HG03342 (cell line): Measurements from ENCODE around the gene DPYD.

Experiments used
- ATAC-seq: cut with Tn5 transposase; IDR thresholded peaks from one replicate; pipeline ENCODE4 v1.9.1; 2021; ENCODE audit warnings: mild to moderate bottlenecking, moderate library complexity; ENCODE audit not compliant: unreplicated experiment

The DPYD gene

GRCh38 chr1:97792655-97793054 lies 128.2 kb downstream of the DPYD start:
- no peak for ATAC-seq

DNA sequence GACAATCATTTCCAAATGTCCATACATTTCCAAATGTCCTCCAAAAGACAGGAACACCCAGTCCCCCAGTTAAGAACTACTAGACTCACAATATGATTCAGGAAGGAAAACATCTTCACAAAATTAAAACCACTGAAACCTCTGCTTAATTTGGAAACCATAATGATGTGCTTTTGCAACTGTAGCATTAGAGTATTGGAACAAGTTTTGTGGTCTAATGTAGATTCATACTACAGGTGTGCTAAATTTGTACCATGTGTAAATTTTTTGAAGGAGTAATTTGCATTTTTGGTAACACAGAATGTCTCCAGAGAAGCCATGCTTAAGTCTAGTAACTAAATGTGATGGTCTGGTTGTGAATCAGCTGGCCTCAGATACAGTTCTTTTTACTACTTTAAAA lies 129.6 kb downstream of the DPYD start:
- ATAC-seq = peak; percentile 81

- ATAC-seq = no peak
These were observed 133.6 kb downstream of the DPYD start for GRCh38 chr1:97787231-97787630.

GRCh38 chr1:97784661-97785060 lies 136.2 kb downstream of the DPYD start:
- ATAC-seq = no peak

DNA sequence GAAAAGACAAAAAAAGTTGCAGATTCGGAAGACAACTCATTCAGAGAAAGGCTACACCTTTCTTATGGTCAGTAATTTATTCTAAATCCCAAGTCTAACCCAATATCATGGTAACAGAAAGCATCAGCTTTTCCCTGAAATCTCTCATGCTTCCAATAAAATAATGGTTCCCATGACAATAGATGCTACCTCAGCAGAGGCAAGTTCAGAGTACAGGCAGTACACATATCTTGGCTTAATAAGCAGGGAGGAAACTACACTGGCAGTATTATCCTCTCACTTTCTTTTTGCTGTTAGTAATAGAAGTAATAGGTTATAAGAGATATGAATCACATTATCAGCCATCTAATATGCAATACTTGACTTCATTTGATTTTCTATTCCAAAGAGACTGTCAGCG lies 137.1 kb downstream of the DPYD start:
- no peak for ATAC-seq

GRCh38 chr1:97781762-97782337 lies 139.0 kb downstream of the DPYD start:
- ATAC-seq = peak; percentile 61

DNA sequence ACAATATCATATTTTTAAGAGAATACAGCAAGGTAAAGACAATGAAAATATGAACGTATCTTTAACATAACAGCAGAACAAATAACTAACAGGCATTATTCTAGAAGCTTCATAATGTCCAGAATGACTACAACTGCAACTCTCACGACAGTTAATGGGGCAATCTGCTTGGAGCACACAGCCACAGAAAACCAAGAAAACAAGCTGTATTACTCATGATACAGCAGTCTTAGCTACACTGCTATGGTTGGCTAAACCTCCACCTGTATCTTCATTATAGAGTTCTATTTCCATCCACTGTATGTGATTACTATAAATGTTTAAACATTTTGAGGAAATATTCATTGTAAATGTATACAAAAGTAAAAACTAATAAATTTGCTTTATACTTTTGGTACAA lies 139.9 kb downstream of the DPYD start:
- peak; percentile 50 for ATAC-seq

- ATAC-seq = no peak
These were observed 142.1 kb downstream of the DPYD start for GRCh38 chr1:97778718-97779117.

DNA sequence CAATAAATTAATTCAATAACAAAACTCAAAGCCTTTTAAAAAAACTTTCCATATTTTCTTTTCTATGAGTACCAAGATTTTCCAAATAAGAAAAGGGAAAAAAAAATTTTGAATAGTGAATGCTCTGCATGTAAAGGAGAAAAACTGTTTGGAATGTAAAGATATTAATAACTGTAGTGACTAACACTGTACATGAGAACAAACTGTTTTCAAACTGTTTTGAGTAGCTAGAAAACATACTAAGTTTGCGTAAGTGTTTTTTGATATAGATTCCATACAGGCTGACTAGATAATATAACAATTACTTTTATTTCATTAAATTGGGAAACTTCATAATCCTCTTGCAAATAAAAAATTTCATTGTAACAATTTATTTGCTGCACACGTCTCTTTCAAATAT lies 150.5 kb downstream of the DPYD start:
- ATAC-seq = no peak

- ATAC-seq = no peak
These were observed 153.5 kb downstream of the DPYD start for GRCh38 chr1:97767381-97767780.

DNA sequence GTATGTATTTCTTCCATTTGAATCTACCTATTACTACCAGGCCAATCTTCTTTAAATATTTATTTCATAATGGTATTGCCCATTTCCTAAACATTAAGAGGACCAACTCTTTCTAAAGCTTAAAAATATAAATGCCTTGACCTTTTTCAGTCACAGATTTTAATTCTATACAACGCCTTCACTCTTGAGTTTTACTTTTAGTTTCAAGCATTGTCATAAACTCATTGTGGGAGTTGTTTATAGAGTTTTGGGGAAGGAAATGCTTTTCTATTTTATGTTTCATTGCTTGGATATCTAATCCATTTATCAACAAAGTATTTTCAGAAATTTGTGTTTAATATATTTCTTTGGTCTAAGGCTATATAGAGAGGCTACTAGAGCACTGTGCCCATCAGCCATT lies 155.8 kb downstream of the DPYD start:
- no peak for ATAC-seq

DNA sequence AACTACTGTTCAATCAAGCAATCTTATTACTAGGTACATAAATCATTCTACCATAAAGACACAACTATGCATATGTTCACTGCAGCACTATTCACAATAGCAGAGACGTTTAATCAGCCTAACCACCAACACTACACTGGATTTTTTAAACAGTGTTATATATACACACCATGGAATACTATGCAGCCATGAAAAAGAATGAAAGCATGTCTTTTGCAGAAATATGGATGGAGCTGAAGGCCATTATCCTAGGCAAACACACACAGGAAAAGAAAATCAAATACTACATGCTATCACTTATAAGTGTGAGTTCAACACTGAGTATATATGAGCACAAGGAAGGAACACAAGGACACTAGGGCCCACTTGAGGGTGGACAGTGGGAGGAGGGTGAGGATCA lies 159.2 kb downstream of the DPYD start:
- no peak for ATAC-seq

DNA sequence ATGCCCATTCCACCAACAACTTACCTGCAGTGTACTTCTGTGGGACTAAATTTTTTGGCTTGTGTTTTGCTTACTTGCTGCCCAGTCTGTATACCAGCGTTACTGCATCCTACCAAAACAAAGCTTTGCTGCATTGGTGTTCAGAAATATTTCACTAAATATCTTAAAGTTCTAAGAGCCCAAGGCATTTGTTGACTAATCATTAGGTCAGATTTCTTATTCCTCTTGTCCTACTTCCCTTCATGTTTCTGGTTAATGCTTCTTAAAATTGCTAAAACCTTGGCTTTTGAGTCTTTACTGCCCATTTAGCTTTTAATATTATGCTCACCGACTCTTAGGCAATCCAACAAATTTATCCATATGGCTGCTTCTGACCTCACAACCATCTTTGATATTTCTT lies 161.8 kb downstream of the DPYD start:
- ATAC-seq = no peak

GRCh38 chr1:97758541-97759057 lies 162.2 kb downstream of the DPYD start:
- no peak for ATAC-seq

GRCh38 chr1:97745912-97746311 lies 174.9 kb downstream of the DPYD start:
- ATAC-seq = no peak

DNA sequence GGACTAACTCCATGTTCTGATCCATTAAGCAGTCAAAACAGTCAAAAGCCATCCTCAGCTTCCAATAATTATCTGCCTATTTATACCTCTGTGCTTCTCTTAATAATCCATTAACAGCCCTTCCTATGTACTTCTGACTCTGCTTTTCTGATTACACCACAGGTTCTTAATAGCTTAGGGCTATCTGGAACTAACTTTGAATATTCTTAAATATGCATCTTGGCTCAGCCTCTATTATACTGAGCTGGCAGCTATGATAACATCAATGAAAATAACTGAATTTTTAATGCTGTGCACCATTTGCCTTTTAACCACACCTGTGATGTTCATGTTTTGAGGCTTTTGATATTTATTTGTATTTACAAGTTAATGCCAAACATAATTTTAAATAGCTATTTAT lies 175.9 kb downstream of the DPYD start:
- no peak for ATAC-seq

DNA sequence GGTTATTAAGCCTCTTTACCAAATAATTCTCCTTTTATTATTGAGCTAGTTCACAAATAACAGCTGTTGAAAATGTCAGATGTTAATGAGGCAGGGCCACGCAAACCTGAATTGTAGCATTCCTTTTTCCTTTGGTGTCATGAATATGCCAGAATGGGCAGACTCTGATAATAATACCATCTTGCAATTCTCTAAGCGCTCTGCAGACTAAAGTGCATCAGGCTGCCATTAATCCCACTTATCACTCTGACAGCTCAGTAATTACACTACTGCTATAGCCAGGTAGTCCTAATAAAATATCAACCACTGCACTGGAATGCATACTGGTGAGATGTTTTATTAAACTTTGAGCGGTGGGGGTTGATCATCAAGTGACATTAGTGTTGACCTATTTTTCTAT lies 177.7 kb downstream of the DPYD start:
- no peak for ATAC-seq

- ATAC-seq = no peak
These were observed 179.9 kb downstream of the DPYD start for GRCh38 chr1:97740891-97741290.

GRCh38 chr1:97739596-97740103 lies 181.2 kb downstream of the DPYD start:
- ATAC-seq = no peak

DNA sequence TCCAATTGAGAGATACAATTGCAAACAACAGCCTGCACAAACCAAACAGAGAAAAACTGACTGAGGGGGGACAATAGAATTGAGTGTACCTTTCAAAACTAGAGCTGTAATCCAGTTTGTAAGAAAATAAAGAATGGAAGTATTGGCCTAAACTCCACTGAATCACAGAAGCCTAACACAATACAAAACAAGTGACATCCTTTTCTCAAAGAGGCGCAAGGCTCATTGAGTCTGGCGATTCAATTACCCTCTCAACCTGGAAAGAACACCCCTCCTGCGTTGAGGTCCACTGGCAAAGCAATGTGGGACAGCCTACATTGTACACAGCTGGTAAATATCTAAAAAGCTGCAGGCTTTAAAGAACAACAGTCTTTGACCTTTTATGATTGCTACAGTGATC lies 182.6 kb downstream of the DPYD start:
- ATAC-seq = no peak

DNA sequence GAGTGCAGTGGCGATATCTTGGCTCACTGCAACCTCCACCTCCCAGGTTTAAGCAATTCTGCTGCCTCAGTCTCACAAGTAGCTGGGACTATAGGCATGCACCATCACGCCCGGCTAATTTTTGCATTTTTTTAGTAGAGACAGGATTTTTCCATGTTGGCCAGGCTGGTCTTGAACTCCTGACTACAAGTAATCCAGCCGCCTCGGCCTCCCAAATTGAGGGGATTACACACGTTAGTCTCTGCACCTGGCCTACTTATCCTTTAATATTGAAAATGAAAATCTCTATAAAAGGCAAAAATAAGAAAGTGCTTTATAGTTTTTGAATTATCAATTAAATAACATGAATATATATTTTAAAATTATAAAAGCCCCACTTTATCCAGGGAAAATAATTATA lies 190.6 kb downstream of the DPYD start:
- no peak for ATAC-seq

DNA sequence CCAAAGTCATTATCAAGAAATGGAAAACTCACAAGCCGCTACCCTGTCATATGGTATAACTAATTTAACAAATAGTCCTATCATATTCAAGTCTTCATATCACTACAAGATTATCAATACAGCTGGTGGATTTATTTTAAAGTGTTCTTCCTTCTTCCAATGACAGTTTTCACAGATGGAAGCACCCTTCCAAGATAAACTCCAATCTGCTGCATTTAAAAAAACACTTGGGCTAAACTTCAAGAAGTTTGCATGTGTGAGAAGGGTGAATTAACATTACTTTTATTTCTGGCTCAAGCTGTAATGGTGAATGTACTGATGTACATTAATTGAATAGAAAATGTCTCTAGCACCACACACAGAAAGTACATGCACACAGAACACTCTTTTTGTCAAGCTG lies 192.4 kb downstream of the DPYD start:
- no peak for ATAC-seq

DNA sequence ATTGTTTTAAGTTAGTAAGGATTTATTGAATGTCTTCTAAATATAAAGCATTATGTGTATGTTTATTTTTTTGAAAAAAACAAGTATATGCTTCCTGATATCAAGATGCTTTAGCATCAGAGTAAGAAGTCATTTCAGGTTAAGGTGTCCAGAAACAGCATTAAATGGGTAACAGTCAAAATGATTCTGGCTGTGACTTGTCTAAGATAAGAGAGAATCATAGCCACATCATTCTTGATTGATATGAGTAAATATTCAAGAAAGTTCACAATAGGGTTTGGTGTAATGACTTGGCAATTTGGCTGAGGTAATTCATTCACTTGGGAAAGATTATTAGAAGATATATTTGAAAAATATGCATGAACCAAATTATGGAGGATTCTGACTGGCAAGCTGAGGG lies 193.8 kb downstream of the DPYD start:
- ATAC-seq = no peak
